IMR-90 (cell line): ENCODE measurements around the gene IRGQ. TPM values are rescaled to one million over a fixed set of nuclear protein-coding genes. Genes with fewer than 3 reads are reported as not detected.

ENCODE experiments used
- ATAC-seq: fragments of 200-7000 bp; cut with Tn5 transposase; 2 replicates; pipeline ENCODE4 v1.9.1; 2020; ENCODE audit warnings: low read depth, mild to moderate bottlenecking, moderate library complexity
- BruUV-seq: library from RNA; stranded (reverse); fragments of 400-500 nt; replicated peaks from 2 replicates; lab custom pipeline; 2021; lab: Mats Ljungman, UMichigan
- CTCF ChIA-PET: fragments of 300-600 bp; formaldehyde crosslinking; extraction: SDS; loops from one replicate; lab custom pipeline; 2021; ENCODE audit warnings: antibody characterized with exemption; lab: Yijun Ruan, JAX
- POLR2A ChIA-PET: fragments of 300-600 bp; sonication (Branson Sonifier 250); formaldehyde crosslinking; loops from one replicate; lab custom pipeline; 2022; ENCODE audit warnings: antibody characterized with exemption; ENCODE audit not compliant: unreplicated experiment; lab: Charles Lee
- DNase-seq: peaks from one replicate; pipeline ENCODE4 v3.0.0; 2013
- H2AFZ ChIP-seq: replicated peaks from 2 replicates; pipeline ENCODE3; 2013; ENCODE audit warnings: low read length, mild to moderate bottlenecking; ENCODE audit not compliant: poor library complexity
- H2AK5ac ChIP-seq: 2 replicates; pipeline ENCODE4 v1.6.1; 2013; ENCODE audit warnings: low read depth, low read length, inconsistent platforms
- H2AK9ac ChIP-seq: replicated peaks from 2 replicates; pipeline ENCODE3; 2013; ENCODE audit warnings: mild to moderate bottlenecking, low read depth, low read length, moderate library complexity; ENCODE audit not compliant: poor library complexity
- H2BK120ac ChIP-seq: 2 replicates; pipeline ENCODE4 v1.6.1; 2013; ENCODE audit warnings: low read depth, low read length, inconsistent platforms
- H2BK15ac ChIP-seq: 3 replicates; pipeline ENCODE4 v1.6.1; 2013; ENCODE audit warnings: low read depth, low read length, inconsistent platforms
- H2BK20ac ChIP-seq: 2 replicates; pipeline ENCODE4 v1.6.1; 2013; ENCODE audit warnings: low read depth, mild to moderate bottlenecking, inconsistent platforms, low read length, moderate library complexity
- H2BK5ac ChIP-seq: 2 replicates; pipeline ENCODE4 v1.6.1; 2013; ENCODE audit warnings: mild to moderate bottlenecking, low read depth, low read length, inconsistent platforms; ENCODE audit not compliant: poor library complexity, severe bottlenecking
- H3K14ac ChIP-seq: replicated peaks from 2 replicates; pipeline ENCODE4 v1.6.1; 2013; ENCODE audit warnings: low read depth, low read length, inconsistent platforms
- H3K18ac ChIP-seq: 2 replicates; pipeline ENCODE4 v1.6.1; 2013; ENCODE audit warnings: low read depth, low read length, control low read depth
- H3K23ac ChIP-seq: 2 replicates; pipeline ENCODE4 v1.6.1; 2013; ENCODE audit warnings: low read depth, low read length, inconsistent platforms
- H3K27ac ChIP-seq: 2 replicates; pipeline ENCODE4 v1.5.1; 2013; ENCODE audit warnings: mild to moderate bottlenecking, control low read depth, low read length; ENCODE audit not compliant: insufficient read depth
- H3K27me3 ChIP-seq: 2 replicates; pipeline ENCODE4 v1.6.1; 2013; ENCODE audit warnings: low read length; ENCODE audit not compliant: control insufficient read depth, insufficient read depth
- H3K36me3 ChIP-seq: 2 replicates; pipeline ENCODE4 v1.6.1; 2013; ENCODE audit warnings: low read length, mixed read lengths; ENCODE audit not compliant: control insufficient read depth, insufficient read depth
- H3K4ac ChIP-seq: 2 replicates; pipeline ENCODE4 v1.6.1; 2013; ENCODE audit warnings: low read depth, low read length, inconsistent platforms
- H3K4me1 ChIP-seq: 2 replicates; pipeline ENCODE4 v1.6.1; 2013; ENCODE audit warnings: low read length, mixed read lengths; ENCODE audit not compliant: control insufficient read depth, insufficient read depth
- H3K4me2 ChIP-seq: 2 replicates; pipeline ENCODE4 v1.6.1; 2013; ENCODE audit warnings: low read depth, mild to moderate bottlenecking, control low read depth, low read length, moderate library complexity
- H3K4me3 ChIP-seq: 2 replicates; pipeline ENCODE4 v1.5.1; 2013; ENCODE audit warnings: low read depth, mild to moderate bottlenecking, control low read depth, low read length, moderate library complexity; ENCODE audit not compliant: insufficient read depth
- H3K56ac ChIP-seq: 2 replicates; pipeline ENCODE4 v1.6.1; 2013; ENCODE audit warnings: low read length, inconsistent platforms; ENCODE audit not compliant: insufficient read depth; ENCODE audit errors: extremely low read depth
- H3K79me1 ChIP-seq, 2 experiments: 2 replicates each; pipeline ENCODE4 v1.6.1; 2013; ENCODE audit warnings: low read length in 2 of 2, inconsistent platforms in 1 of 2, low read depth in 1 of 2
- H3K9ac ChIP-seq: 2 replicates; pipeline ENCODE4 v1.6.1; 2013; ENCODE audit warnings: low read depth, low read length, control low read depth
- H3K9me1 ChIP-seq: 2 replicates; pipeline ENCODE4 v1.6.1; 2013; ENCODE audit warnings: low read length, inconsistent platforms; ENCODE audit not compliant: insufficient read depth
- H3K9me3 ChIP-seq: 2 replicates; pipeline ENCODE4 v1.6.1; 2013; ENCODE audit warnings: low read length; ENCODE audit not compliant: control insufficient read depth, insufficient read depth
- H4K20me1 ChIP-seq: 2 replicates; pipeline ENCODE4 v1.6.1; 2013; ENCODE audit warnings: low read length, inconsistent platforms; ENCODE audit not compliant: insufficient read depth
- H4K5ac ChIP-seq: 2 replicates; pipeline ENCODE4 v1.6.1; 2013; ENCODE audit warnings: mild to moderate bottlenecking, low read depth, low read length, control low read depth
- H4K8ac ChIP-seq, 2 experiments: 2 replicates each; pipeline ENCODE4 v1.6.1; 2013; ENCODE audit warnings: low read depth in 2 of 2, low read length in 2 of 2, control low read depth in 1 of 2, inconsistent platforms in 1 of 2
- H4K91ac ChIP-seq: 2 replicates; pipeline ENCODE4 v1.6.1; 2013; ENCODE audit warnings: low read depth, low read length, inconsistent platforms; ENCODE audit not compliant: insufficient read depth
- CEBPB ChIP-seq: IDR thresholded peaks from 2 replicates; pipeline ENCODE4 v1.6.1; 2012; ENCODE audit warnings: low read depth, low read length, improper control_type of control experiment
- CHD1 ChIP-seq: IDR thresholded peaks from 2 replicates; pipeline ENCODE4 v1.6.1; 2012; ENCODE audit warnings: low read depth, low read length, improper control_type of control experiment
- CTCF ChIP-seq: conservative IDR thresholded peaks from 2 replicates; pipeline ENCODE4 v1.5.1; 2012; ENCODE audit warnings: mild to moderate bottlenecking, low read depth, low read length, improper control_type of control experiment
- MAZ ChIP-seq: IDR thresholded peaks from 2 replicates; pipeline ENCODE4 v1.6.1; 2012; ENCODE audit warnings: low read depth, mild to moderate bottlenecking, low read length, improper control_type of control experiment, moderate library complexity, borderline replicate concordance
- NFE2L2 ChIP-seq: fragments of 150-350 bp; IDR thresholded peaks from 2 replicates; pipeline ENCODE4 v1.6.1; 2016; ENCODE audit warnings: low read depth, mild to moderate bottlenecking, low read length
- POLR2A ChIP-seq: IDR thresholded peaks from 2 replicates; pipeline ENCODE4 v1.6.1; 2012; ENCODE audit warnings: mild to moderate bottlenecking, low read depth, low read length
- RCOR1 ChIP-seq: IDR thresholded peaks from 2 replicates; pipeline ENCODE4 v1.6.1; 2012; ENCODE audit warnings: mild to moderate bottlenecking, low read length, improper control_type of control experiment; ENCODE audit not compliant: insufficient replicate concordance
- SMC3 ChIP-seq: fragments of 150-350 bp; IDR thresholded peaks from 2 replicates; pipeline ENCODE4 v1.6.1; 2016; ENCODE audit warnings: low read depth, mild to moderate bottlenecking, antibody characterized with exemption, low read length, moderate library complexity
- WGBS, 2 experiments: methylation state at CpG; one replicate each; pipeline versions ENCODE4 v1.1.5 to v1.1.7; 2013; ENCODE audit warnings: missing lambda C conversion rate in 2 of 2; ENCODE audit not compliant: insufficient read length in 1 of 2; ENCODE audit errors: extremely low coverage in 2 of 2; 5-methylcytosine and 5-hydroxymethylcytosine counted together
- dilution Hi-C: fragments of 300-500 bp; cut with HindIII; formaldehyde crosslinking; loops from one replicate; pipeline ENCODE4 v1.14.3; 2018; ENCODE audit warnings: low sequenced_read_pairs; ENCODE audit not compliant: unreplicated experiment
- in situ Hi-C: fragments of 300-500 bp; cut with MboI; formaldehyde crosslinking; loops from 3 replicates; pipeline ENCODE4 v1.14.3; 2019; ENCODE audit warnings: low sequenced_read_pairs, inconsistent platforms, mixed read lengths
- intact Hi-C: fragments of 100-400 bp; cut with micrococcal nuclease; formaldehyde crosslinking; loops from 2 replicates; pipeline ENCODE4 v1.10.0; 2022
- polyA plus RNA-seq, 3 experiments: library from polyadenylated mRNA; depleted of rRNA; stranded (reverse); fragments of >200 nt; gene quantifications; 2 replicates each; pipeline ENCODE4 v1.2.3, GENCODE V29; 2012; ENCODE audit warnings: low replicate concordance in 1 of 3
- total RNA-seq: library from RNA; depleted of rRNA; stranded (reverse); fragments of >200 nt; gene quantifications from 2 replicates; pipeline ENCODE4 v1.2.3, GENCODE V29; 2012
- TF ChIP-seq, protein P1 (sequence below): fragments of 150-350 bp; IDR thresholded peaks from 2 replicates; pipeline ENCODE4 v1.6.1; 2017; ENCODE audit warnings: mild to moderate bottlenecking, antibody characterized with exemption, low read length, low read depth

IRGQ gene
- total and polyA plus RNA-seq, 2 of the 4 experiments (the other 2 are of a cell fraction), result 9.0 to 9.9 TPM

GRCh38 chr19:43605875-43606568, 10.1 kb upstream of the IRGQ start:
- in situ Hi-C loops (no loop called here), dilution Hi-C loops (no loop called here), intact Hi-C loops (no loop called here)
- Histone ChIP-seq H4K5ac (no peak overlapping the region), H3K14ac (no peak overlapping the region), H3K4me3 (no peak overlapping the region), H3K27ac (no peak overlapping the region), H2BK15ac (no peak overlapping the region), H2BK120ac (no peak overlapping the region), H3K9ac (no peak overlapping the region), H3K4me2 (no peak overlapping the region), H2AFZ (no peak overlapping the region), H2AK5ac (no peak overlapping the region), H3K4me1 (no peaks in the 10 kb centered on the region), H4K8ac (no peak overlapping the region), H2AK9ac (no peak overlapping the region), H3K79me1 (peaks cover 15 to 35% of the 10 kb centered on the region in 2 experiments), H3K18ac (no peak overlapping the region), H3K27me3 (no peaks in the 10 kb centered on the region), H3K4ac (no peak overlapping the region), H4K91ac (no peak overlapping the region), H3K23ac (no peak overlapping the region), H4K20me1 (peaks cover 15% of the 10 kb centered on the region), H2BK5ac (no peak overlapping the region), H2BK20ac (no peak overlapping the region), H3K9me3 (no peaks in the 10 kb centered on the region), H3K9me1 (peaks cover 9% of the 10 kb centered on the region), H3K56ac (no peak overlapping the region), H3K36me3 (peaks cover 15% of the 10 kb centered on the region)
- no TSS peak for BruUV-seq
- WGBS, 2 experiments, result no CpG with 5 or more reads among the region's 7 CpGs
- POLR2A ChIA-PET, result interaction anchor here (0.5 kb wide), 1 partner anchor 69 kb away, joined by 3 read pairs; no protein-coding TSS in a partner anchor
- ATAC-seq (no peak), DNase-seq (no peak)
- TF ChIP-seq SMC3, result no peak
- no peak for TF ChIP-seq CHD1
- TF ChIP-seq RCOR1, result no peak
- no peak for TF ChIP-seq NFE2L2
- no peak for TF ChIP-seq CEBPB
- TF ChIP-seq POLR2A, result no peak
- TF ChIP-seq, protein P1, sequence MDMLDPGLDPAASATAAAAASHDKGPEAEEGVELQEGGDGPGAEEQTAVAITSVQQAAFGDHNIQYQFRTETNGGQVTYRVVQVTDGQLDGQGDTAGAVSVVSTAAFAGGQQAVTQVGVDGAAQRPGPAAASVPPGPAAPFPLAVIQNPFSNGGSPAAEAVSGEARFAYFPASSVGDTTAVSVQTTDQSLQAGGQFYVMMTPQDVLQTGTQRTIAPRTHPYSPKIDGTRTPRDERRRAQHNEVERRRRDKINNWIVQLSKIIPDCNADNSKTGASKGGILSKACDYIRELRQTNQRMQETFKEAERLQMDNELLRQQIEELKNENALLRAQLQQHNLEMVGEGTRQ, result no peak
- no peak for TF ChIP-seq CTCF
- TF ChIP-seq MAZ, result no peak
- CTCF ChIA-PET, result no interaction called here
